Endothelial cell of umbilical vein (primary cell): ENCODE measurements around the gene CXCR4.

Experiments
- CTCF ChIP-seq, 2 donors: IDR thresholded peaks; 1 replicate in 1 of 2; 2 replicates in 1 of 2; pipeline ENCODE4 v1.5.1; 2011; ENCODE audit warnings: low read length in 2 of 2, mild to moderate bottlenecking in 2 of 2, moderate library complexity in 2 of 2, control low read depth in 1 of 2, inconsistent platforms in 1 of 2, low read depth in 1 of 2; ENCODE audit not compliant: insufficient read depth in 1 of 2; ENCODE audit errors: extremely low read depth in 1 of 2
- JUN ChIP-seq: IDR thresholded peaks from 2 replicates; pipeline ENCODE4 v1.6.1; 2011; ENCODE audit warnings: borderline replicate concordance, low read depth; ENCODE audit not compliant: insufficient read length, insufficient read depth

GRCh38 chr2:136086253-136087016 is 31.5 kb downstream of the CXCR4 start:
- TF ChIP-seq JUN (no peak), CTCF (IDR thresholded peaks at IDR 0.05; ENCODE audit: extremely low read depth in 1 of 2, insufficient read depth in 1 of 2, low read depth in 1 of 2, low read length in 2 of 2) (no peak)
